ENCODE measurements around the gene LHX2. TPM values are rescaled to one million over a fixed set of nuclear protein-coding genes. Genes with fewer than 3 reads are reported as not detected.

Gene LHX2
- total RNA-seq, 1 donor, result not detected

DNA sequence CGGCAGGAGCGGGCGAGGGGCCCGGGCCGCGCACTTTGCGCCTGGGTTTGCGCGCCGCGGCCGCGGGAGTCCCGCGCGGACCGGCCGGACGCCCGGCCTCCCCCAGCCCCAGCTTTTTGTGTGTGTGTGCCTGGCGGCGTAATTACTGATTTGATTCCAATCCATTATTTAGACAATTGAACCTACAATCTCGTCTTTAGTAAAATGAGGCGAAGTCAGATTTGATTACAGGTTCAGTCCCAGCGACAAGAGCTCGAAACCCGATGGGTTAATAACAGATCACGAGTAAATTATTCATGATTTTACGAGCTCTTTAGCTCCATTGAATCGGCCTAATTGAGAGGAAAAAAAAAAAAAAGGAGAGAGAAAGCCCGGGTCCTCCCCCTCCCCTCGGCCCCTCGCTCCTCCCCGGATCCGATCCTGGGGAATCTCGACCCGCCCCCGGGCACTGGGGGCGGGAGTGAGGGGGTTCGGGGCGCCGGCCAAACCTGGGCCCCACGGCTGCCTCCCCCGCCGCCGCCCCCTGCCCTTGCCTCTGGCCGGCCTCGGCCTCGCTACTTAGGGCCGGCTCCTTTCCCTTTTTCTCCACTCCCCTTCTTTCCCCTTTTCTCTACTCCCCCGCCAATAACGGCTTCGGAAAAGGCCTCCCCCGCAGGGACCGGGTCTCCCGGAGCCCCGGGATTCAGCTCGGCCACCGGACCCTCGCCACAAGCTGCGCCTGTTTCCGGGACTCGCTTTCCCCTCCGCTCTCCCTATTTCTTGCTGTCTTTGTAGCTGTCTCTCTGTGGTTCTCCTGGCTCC lies 6.6 kb downstream of the LHX2 start:
- TF ChIP-seq, protein P1, sequence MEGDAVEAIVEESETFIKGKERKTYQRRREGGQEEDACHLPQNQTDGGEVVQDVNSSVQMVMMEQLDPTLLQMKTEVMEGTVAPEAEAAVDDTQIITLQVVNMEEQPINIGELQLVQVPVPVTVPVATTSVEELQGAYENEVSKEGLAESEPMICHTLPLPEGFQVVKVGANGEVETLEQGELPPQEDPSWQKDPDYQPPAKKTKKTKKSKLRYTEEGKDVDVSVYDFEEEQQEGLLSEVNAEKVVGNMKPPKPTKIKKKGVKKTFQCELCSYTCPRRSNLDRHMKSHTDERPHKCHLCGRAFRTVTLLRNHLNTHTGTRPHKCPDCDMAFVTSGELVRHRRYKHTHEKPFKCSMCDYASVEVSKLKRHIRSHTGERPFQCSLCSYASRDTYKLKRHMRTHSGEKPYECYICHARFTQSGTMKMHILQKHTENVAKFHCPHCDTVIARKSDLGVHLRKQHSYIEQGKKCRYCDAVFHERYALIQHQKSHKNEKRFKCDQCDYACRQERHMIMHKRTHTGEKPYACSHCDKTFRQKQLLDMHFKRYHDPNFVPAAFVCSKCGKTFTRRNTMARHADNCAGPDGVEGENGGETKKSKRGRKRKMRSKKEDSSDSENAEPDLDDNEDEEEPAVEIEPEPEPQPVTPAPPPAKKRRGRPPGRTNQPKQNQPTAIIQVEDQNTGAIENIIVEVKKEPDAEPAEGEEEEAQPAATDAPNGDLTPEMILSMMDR (IDR thresholded peaks at IDR 0.05; ENCODE audit: insufficient read depth, low read length), result no peak

DNA sequence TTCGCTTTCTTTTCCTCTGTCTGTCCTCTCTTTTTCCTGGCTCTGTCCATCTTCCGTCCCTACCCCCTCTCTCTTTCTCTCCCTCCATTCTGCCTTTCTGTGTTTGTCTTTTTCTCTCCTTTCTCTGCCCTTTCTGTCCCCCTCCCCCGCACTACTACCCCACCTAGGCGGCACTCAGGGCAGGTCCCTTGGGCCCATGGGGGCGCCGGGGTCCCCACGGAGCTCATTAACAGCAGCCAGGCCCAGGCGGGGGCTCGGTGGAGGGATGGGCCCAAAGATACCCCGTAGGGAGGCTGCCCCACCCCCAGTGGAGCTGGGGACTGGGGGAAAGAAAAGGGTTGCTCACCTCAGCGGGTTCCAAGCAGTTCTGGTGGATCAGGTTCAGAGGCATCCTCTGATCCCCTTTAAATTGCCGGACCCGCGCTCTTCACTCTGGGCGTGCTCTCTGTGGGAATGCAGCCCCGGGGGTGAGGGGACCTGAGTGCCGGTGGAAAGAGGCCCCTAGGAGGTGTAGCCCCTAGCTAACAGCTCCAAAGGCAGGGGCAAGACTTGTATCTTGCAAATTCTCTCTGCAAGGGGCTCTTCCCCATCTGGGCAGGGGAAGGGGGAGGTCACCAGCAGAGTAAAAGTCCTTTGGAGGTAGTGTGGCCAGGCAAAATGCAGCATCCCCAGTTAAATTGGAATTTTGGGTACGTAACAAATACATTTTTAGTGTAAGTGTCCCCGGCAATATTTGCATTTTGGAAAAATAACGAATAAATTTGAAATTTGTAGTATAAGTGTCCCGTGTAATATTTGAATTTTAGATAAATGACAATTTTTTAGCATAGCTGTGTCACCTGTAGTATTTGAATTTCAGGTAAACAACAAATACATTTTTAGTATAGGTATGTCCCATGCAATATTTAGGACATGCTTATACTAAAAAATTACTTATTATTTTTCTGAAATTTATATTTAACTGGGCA lies 7.4 kb downstream of the LHX2 start:
- H3K4me3 ChIP-seq (ENCODE audit: low read depth, low read length), result no peak overlapping the region
- TF ChIP-seq, protein P1 (IDR thresholded peaks at IDR 0.05; ENCODE audit: insufficient read depth, low read length), result no peak
- no peak for DNase-seq (ENCODE audit: low read depth)

More for the DNA sequence above, 6.6 kb downstream of the LHX2 start:
- DNase-seq (ENCODE audit: low read depth), result no peak
- no peak overlapping the region for H3K4me3 ChIP-seq (ENCODE audit: low read depth, low read length)

DNA sequence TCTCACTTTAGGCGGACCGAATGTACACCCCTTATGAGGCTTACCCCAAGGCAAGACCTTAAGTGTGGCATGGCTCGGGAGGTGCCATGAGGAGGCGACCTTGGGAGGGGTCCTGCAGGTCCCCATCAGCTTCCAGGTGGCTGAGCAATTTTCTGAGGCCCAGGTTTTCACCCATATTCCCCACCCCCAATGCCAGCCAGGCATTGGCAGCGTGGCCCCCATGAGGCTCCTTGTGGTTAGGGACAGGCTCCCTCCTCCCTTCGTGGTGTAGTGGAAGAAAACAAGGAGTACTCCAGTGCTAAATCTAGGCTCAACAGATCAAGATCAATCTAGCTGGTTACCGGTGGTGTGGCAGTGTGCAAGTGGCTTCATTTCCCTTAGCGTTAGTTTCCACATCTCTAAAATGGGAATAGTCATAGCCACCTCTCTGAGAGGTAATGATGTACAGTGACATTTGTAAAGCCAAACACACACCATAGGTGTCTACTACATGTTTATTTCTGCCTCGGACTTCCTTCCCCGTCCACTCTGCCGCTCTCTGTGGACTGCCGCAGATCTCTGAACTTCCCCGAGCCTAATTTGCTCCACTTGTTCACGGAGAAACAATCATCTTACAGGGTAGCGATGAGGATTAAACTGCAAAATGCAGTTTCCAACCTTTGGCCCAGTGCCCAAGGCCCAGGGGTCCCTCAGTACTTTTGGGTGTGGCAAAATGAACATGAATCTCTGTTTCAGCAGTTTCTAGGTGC lies 8.4 kb downstream of the LHX2 start:
- no peak overlapping the region for H3K4me3 ChIP-seq (ENCODE audit: low read depth, low read length)
- TF ChIP-seq, protein P1 (IDR thresholded peaks at IDR 0.05; ENCODE audit: insufficient read depth, low read length), result no peak
- no peak for DNase-seq (ENCODE audit: low read depth)

DNA sequence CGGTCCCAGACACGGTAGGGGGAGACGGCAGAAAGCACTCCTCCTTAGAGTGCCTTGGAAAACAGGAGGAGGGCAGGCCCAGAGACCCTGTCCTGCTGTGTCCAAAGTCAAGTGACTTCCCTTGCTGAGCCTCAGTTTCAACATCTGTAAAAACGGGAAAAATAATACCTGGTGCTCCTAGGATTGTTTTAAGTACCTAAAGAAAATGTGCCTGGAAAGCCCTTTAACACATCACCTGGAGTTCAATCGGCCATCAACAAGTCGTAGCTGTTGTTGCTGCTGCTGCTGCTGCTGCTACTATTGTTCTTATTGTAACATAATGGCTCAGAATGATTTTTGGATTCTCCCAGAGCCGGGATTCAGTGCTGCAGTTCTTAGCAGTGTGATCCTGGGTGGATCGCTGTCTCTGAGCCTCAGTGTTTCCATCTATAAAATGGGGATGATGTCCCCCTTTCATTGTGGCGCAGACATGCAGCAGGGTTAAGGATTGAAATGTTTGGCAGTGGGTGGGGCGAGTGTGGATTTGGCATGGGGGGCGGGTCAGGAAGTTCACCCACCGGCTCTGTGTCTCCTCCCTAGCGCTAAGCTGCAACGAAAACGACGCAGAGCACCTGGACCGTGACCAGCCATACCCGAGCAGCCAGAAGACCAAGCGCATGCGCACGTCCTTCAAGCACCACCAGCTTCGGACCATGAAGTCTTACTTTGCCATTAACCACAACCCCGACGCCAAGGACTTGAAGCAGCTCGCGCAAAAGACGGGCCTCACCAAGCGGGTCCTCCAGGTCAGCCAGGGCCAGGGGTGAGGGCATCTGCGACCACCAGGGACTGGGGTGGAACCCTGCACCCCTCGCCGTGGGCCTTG lies 9.2 kb downstream of the LHX2 start:
- no peak overlapping the region for H3K4me3 ChIP-seq (ENCODE audit: low read depth, low read length)
- no peak for DNase-seq (ENCODE audit: low read depth)
- TF ChIP-seq, protein P1 (IDR thresholded peaks at IDR 0.05; ENCODE audit: insufficient read depth, low read length), result no peak

DNA sequence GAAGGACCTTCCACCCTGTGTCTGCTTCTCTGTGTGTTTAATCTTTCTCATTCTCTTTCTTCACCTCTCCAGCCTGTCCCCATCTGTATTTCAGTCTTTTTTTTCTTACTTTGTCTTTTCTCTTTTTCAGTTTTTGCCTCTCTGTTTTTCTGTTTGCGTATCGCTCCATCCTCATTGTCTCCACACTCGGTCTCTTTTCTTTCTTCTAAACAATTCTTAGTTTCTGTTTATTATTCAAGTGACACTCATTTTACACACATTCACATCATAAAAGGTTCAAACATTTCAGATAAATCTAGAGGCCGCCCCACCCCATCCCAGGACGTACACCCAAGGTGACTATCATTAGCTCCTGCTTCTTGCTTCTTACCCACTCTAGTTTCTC lies 9.8 kb downstream of the LHX2 start:
- no peak overlapping the region for H3K4me3 ChIP-seq (ENCODE audit: low read depth, low read length)
- no peak for DNase-seq (ENCODE audit: low read depth)
- TF ChIP-seq, protein P1 (IDR thresholded peaks at IDR 0.05; ENCODE audit: insufficient read depth, low read length), result no peak

Data from fibroblast of the aortic adventitia (primary cell).